Ovary (tissue), 9 donors: ENCODE results near the gene NECTIN1. TPM values are rescaled to one million over a fixed set of nuclear protein-coding genes. Genes with fewer than 3 reads are reported as not detected.

Experiments used
- DNase-seq, 5 donors: peaks; one replicate each; pipeline ENCODE4 v3.0.0-alpha.2; 2019 to 2020
- H3K27ac ChIP-seq, 2 donors: fragments of 200-600 bp; one replicate each; pipeline versions ENCODE4 v1.5.1 to v1.8.0; 2019 to 2022
- H3K27me3 ChIP-seq: fragments of 200-600 bp; one replicate; pipeline ENCODE4 v1.8.0; 2022
- H3K36me3 ChIP-seq: fragments of 200-600 bp; sonication (generic); one replicate; pipeline ENCODE4 v1.5.1; 2019
- H3K4me1 ChIP-seq: one replicate; pipeline ENCODE4 v1.8.1; 2013; ENCODE audit warnings: mild to moderate bottlenecking, moderate library complexity; ENCODE audit not compliant: insufficient read depth
- H3K4me3 ChIP-seq: fragments of 200-600 bp; sonication (generic); one replicate; pipeline ENCODE4 v1.5.1; 2017
- H3K9me3 ChIP-seq, 2 donors: fragments of 200-600 bp in 1 of 2; sonication (generic) in 1 of 2; one replicate each; pipeline versions ENCODE4 v1.5.1 to v1.8.1; 2013 to 2019; ENCODE audit warnings: mild to moderate bottlenecking in 1 of 2, moderate library complexity in 1 of 2
- EP300 ChIP-seq: sonication (generic); formaldehyde crosslinking; IDR thresholded peaks from one replicate; pipeline ENCODE4 v1.6.1; 2017; ENCODE audit warnings: antibody characterized with exemption
- POLR2A ChIP-seq: fragments of 450-650 bp; IDR thresholded peaks from one replicate; pipeline ENCODE4 v1.6.1; 2017; ENCODE audit warnings: antibody characterized with exemption, mild to moderate bottlenecking, moderate library complexity
- WGBS, 3 donors: extraction: QIAGEN DNeasy Blood & Tissue Kit in 1 of 3; methylation state at CpG; one replicate each; pipeline versions ENCODE4 v1.1.5 to v1.1.7; 2013 to 2017; 5-methylcytosine and 5-hydroxymethylcytosine counted together
- intact Hi-C, 4 donors: fragments of 100-400 bp; cut with DNase I; formaldehyde crosslinking; loops; one replicate each; pipeline versions ENCODE4 v1.11.0 to v1.15.1; 2022 to 2023
- polyA plus RNA-seq, 2 donors: library from polyadenylated mRNA; stranded (reverse); fragments of 200-250 nt in 1 of 2; fragments of 350-450 nt in 1 of 2; fragmentation: Illumina TruSeq in 1 of 2; extraction: RNeasy Lipid Tissue Mini Kit (QIAGEN cat#74804) in 1 of 2; gene quantifications; one replicate each; pipeline ENCODE4 v1.2.3, GENCODE V29; 2013 to 2014
- total RNA-seq, 7 donors: library from RNA; depleted of rRNA in 2 of 7; stranded (reverse); fragments of >200 nt in 2 of 7; fragmentation: NEBNext Ultra II Directional in 3 of 7; extraction: Animal tissue kit (Norgen Biotek cat#: 25700) in 3 of 7; gene quantifications; one replicate each; pipeline versions ENCODE4 v1.1.0 to v1.2.4, GENCODE V29; 2016 to 2023
- TF ChIP-seq, protein P1 (sequence below), 3 donors: fragments of 450-650 bp in 2 of 3; fragments of 200-600 bp in 1 of 3; IDR thresholded peaks; one replicate each; pipeline versions ENCODE4 v1.5.1 to v1.8.0; 2016 to 2022; ENCODE audit warnings: antibody characterized with exemption in 3 of 3, mild to moderate bottlenecking in 1 of 3
- donor health status: DM: no; HTN: no; CAD: no; lungs with moderate emphysema.
- donor health status: DM: no; HTN: no; CAD: no.
- donor health status: Bipolar disorder and iron deficiency.
- donor health status: DM: yes; HTN: yes; CAD: no.
- donor health status: DM: no; HTN: no; CAD: no.
- donor health status: DM: yes; HTN: yes; CAD: no.

NECTIN1 gene
- total and polyA plus RNA-seq, 9 donors: 1.5 to 12.1 (median 5.7) TPM

DNA sequence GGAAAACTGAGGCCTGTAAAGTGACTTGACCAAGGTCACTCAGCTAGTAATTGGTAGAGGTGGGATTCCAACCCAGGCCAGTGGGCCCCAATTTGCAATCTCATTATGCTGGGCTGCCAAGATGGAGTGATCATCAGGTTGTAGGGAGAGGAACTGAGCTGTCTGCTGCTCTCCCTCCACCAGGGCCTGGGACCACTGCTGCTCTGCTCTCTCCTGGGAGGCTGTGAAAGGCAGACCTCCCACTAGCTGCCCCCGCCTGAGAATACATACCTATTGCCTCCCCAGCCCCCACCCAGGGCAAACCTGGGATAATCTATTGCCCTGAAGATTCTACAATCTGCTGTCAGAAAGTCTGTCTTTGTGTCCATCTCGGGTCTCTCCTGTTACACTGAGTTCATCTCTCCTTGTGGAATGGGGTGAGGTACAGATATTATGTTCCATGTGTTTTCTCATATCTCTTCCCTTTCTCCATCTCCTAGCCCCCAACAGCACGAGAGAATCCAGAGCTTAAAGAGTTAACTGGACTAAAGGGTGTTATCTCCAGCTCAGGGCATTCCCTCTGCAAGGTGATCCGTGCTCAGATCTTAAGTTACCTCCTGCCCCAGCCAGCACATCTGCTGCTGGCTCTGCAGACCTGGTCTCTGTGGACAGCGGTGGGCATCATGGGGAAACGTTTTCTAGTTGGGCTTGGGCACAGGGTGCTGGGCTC is 5.6 kb downstream of the NECTIN1 start:
- Histone ChIP-seq H3K27me3 (no peaks in the 10 kb centered on the region), H3K4me1 (peaks cover 8% of the 10 kb centered on the region), H3K27ac (no peak overlapping the region), H3K9me3 (no peaks in the 10 kb centered on the region), H3K4me3 (no peak overlapping the region), H3K36me3 (no peaks in the 10 kb centered on the region)
- 71 to 81% (median 75%) methylated on average over 6 of the region's 6 CpGs for WGBS, 3 donors
- TF ChIP-seq EP300 (no peak), POLR2A (no peak)
- TF ChIP-seq, protein P1, sequence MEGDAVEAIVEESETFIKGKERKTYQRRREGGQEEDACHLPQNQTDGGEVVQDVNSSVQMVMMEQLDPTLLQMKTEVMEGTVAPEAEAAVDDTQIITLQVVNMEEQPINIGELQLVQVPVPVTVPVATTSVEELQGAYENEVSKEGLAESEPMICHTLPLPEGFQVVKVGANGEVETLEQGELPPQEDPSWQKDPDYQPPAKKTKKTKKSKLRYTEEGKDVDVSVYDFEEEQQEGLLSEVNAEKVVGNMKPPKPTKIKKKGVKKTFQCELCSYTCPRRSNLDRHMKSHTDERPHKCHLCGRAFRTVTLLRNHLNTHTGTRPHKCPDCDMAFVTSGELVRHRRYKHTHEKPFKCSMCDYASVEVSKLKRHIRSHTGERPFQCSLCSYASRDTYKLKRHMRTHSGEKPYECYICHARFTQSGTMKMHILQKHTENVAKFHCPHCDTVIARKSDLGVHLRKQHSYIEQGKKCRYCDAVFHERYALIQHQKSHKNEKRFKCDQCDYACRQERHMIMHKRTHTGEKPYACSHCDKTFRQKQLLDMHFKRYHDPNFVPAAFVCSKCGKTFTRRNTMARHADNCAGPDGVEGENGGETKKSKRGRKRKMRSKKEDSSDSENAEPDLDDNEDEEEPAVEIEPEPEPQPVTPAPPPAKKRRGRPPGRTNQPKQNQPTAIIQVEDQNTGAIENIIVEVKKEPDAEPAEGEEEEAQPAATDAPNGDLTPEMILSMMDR (IDR thresholded peaks at IDR 0.05): no peak
- intact Hi-C loops: loop anchor here in 1 of 4 donors (10.0 kb wide), 1 partner anchor 239 kb away; no protein-coding TSS in a partner anchor
- DNase-seq: no peak

GRCh38 chr11:119722281-119722794 is 6.7 kb downstream of the NECTIN1 start:
- Histone ChIP-seq H3K27me3 (no peaks in the 10 kb centered on the region), H3K36me3 (no peaks in the 10 kb centered on the region), H3K27ac (no peak overlapping the region), H3K4me1 (peaks cover 4% of the 10 kb centered on the region), H3K9me3 (no peaks in the 10 kb centered on the region), H3K4me3 (no peak overlapping the region)
- WGBS, 3 donors: 90 to 95% (median 92%) methylated on average over 10 of the region's 10 CpGs
- no peak for TF ChIP-seq EP300
- TF ChIP-seq POLR2A: no peak
- TF ChIP-seq, protein P1 (IDR thresholded peaks at IDR 0.05): no peak
- intact Hi-C loops: loop anchor here in 1 of 4 donors (10.0 kb wide), 1 partner anchor 238 kb away; no protein-coding TSS in a partner anchor
- DNase-seq: no peak

- DNase-seq: no peak
- no peaks in the 10 kb centered on the region for H3K36me3 ChIP-seq
- no peaks in the 10 kb centered on the region for H3K9me3 ChIP-seq
- H3K4me3 ChIP-seq: no peak overlapping the region
- H3K27me3 ChIP-seq: no peaks in the 10 kb centered on the region
- WGBS, 3 donors: 75 to 83% (median 78%) methylated on average over 13 of the region's 13 CpGs
- H3K4me1 ChIP-seq: no peaks in the 10 kb centered on the region
- intact Hi-C loops: loop anchor here in 1 of 4 donors (10.0 kb wide), 1 partner anchor 237 kb away; no protein-coding TSS in a partner anchor
- no peak for TF ChIP-seq POLR2A
- TF ChIP-seq, protein P1 (IDR thresholded peaks at IDR 0.05): no peak
- no peak for TF ChIP-seq EP300
- no peak overlapping the region for H3K27ac ChIP-seq
These were observed 7.6 kb downstream of the NECTIN1 start for GRCh38 chr11:119721129-119722120.

GRCh38 chr11:119720311-119720913 is 8.6 kb downstream of the NECTIN1 start:
- no peaks in the 10 kb centered on the region for H3K4me1 ChIP-seq
- no peaks in the 10 kb centered on the region for H3K9me3 ChIP-seq
- TF ChIP-seq EP300: no peak
- TF ChIP-seq POLR2A: no peak
- TF ChIP-seq, protein P1 (IDR thresholded peaks at IDR 0.05): no peak
- DNase-seq: no peak
- H3K4me3 ChIP-seq: no peak overlapping the region
- WGBS, 3 donors: 92 to 94% (median 93%) methylated on average over 17 to 18 of the region's 18 CpGs
- no peaks in the 10 kb centered on the region for H3K36me3 ChIP-seq
- H3K27me3 ChIP-seq: no peaks in the 10 kb centered on the region
- intact Hi-C loops: loop anchor here in 1 of 4 donors (10.0 kb wide), 1 partner anchor 236 kb away; no protein-coding TSS in a partner anchor
- no peak overlapping the region for H3K27ac ChIP-seq
